Stimulated activated CD4-positive, alpha-beta T cell treated with anti-CD3 and anti-CD28 coated beads, Interleukin-15, amount 100 ng/mL, for 24 hours (primary cell): ENCODE measurements around the gene HAND2.

ENCODE experiments used
- DNase-seq: peaks from one replicate; pipeline ENCODE4 v3.0.0-alpha.2; 2020

HAND2 gene

DNA sequence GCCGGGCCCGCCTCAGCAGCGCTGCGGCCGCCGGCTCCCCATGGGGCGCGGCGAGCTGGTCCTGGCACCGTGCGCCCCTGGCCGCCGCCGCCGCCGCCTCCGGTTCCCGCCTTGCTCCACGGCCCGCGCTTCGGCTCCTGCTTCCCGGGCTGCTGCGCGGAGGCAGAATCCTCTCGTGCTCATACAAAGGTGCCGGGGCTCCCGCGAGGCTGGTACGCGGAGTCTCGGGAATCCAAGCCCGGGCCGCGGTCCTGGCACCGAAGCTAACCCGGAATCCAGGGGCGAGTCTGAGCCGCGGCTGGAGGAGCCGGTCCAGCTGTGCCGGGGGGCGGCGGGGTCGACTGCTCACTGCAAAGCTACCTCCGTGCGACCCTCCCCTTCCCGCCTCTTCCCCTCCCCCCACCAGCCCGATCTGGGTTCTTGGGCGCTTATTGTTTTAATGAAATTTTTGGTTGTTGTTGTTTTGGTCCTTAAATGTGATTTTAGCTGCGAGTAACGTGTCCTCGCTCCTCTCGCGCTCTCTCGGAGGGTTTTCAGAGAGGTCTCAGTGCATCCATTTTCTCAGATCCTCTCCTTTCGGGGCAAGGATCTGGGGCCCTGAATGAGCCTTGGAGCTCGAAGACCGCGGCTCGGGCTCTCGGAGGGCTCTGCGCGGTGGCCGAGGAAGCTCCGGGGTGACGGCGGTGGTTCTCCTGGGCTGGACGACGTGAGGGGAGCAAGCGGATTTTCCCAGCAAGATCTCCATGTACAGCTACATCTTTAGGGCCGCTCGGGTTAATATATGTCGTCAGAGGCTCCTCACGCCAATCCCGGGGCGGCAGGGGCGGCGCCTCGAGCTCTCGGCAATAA, at the start of gene HAND2:
Gene HAND2 (minus strand): TSS at position 753 of the 849 bp plus-strand sequence. CDS start 940 bp downstream, outside the sequence.
- no peak for DNase-seq

DNA sequence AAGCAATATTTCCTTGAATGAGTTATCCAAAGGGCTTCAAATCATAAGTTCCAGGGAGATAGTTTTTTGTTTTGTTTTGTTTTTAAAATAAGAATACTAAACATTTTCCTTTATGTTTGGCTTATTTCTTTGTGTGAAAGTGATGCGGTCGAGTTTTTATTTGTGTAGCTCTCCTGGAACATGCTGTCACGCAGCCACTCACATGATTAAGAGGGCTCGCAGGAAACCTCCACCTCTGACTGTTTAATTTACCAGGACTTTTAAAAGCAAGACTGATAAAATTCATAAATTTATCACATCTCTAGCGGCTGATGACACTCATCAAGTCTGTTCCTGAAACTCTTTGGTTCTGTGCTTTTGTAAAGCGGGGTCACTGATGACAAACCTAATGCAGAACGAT, 48.9 kb upstream of the HAND2 start:
- DNase-seq, result no peak

DNA sequence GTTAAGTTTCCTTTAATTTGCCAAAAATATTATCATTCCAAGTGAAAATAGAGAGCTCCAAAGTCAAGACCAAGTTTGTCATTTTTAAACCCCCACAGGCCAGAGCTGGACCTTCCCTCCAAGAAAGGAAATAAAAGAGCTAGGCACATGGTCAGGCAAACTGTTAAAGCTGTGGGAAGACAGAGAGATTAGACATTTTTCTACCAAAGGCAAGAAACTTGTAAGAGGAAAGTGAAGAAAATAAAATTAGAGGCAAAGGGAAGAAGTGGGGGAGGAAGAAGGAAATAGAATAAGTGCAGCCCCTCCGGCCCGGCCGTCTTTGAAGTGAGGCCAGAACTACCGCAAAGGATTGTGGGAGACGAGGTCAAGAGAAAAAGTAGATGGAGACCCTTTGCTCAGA, 47.9 kb upstream of the HAND2 start:
- no peak for DNase-seq

DNA sequence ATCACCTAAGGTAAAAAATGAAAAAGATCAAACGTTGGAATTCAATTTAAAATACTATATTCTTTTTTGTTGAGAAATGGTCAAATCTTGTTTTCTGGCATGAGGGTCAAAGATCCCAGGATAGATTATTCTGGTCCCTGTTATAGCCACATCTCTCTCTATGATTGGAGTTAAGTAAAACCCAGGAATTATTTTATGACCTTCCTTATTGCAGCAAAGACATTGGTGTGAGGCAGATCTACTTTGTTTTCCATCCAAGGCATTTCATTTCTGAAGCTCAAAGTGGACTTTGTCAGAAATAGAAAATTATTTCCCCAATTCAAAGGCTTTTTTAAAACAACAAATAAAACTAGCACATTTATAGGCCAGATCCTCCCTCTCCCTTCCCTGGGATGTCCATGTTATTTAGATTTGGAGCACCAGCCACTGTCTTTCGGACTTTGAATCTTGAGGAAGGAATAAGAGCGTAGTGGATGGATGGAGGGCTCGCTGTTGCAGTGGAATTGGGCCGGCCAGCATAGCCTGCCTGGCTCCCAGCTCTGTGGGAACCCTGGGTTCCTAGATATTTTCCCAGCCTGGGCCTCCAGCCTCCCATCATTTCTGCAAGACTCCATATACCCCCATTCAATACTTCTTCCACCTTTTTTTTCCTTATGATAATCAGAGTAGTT, 45.6 kb upstream of the HAND2 start:
- no peak for DNase-seq

DNA sequence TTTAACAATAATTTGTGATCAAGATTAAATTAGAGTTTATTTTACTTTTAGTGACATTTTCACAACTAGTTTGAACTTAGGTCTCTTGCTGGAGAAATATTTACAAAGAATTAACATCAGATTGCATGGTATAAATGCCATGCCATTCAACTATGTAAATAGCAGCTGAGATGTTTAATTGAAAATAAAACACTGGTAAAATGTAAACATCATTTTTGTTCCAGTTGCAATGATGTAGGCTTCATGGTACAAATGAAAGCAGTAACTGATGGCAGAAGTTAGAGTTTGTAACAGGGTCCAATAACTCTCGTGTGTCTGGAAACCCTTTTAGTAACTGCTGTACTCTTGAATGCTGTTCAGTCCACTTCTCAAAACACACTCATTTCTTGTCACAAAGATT, 43.7 kb upstream of the HAND2 start:
- no peak for DNase-seq

DNA sequence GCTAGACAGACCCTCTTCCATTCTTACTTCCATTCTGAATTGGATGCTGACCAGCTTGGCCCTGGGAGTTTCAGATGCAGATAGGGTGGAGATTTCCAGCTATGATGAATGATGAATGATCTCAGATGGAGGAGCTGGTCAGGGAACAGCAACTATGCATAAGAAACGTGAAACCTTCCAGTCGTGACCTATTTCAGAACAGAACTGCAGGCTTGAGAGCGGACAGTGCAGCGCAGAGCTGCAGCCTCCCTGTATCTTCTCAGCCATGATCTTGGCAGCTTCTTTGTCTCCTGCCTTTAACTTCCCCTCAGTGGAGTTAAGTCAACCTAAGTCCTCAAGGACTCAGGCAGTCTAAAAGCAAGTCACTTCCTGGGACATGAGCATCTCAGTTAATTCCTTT, 43.3 kb upstream of the HAND2 start:
- DNase-seq, result no peak

DNA sequence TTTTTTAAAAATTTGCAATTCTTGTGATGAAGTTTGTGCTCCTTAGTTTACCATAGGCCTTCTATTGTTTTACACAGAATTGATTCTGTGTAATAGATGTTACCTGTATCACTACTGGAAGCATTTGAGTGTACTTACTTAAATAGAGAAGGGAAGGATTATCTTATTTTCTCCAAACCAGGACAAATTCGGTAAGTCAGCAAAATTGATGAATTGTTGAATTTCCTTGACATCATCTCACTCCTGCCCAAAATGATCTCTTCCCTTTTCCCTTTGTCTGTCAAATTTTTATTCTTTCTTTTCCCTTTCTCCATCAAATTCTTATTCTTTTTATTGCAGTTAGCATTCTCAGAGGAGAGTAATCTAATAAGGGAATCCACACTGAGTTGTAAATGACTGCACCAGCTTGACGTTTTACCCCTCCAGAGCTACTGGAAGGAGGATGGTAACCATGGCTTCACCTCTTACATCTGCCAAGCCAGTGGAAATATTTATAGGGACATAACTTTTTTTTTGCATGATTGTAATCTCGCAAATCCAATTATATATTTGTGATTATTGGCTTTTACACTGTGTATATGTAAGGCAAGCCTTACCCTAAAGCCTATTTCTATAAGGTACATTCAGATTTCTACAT, 42.6 kb upstream of the HAND2 start:
- DNase-seq, result no peak

DNA sequence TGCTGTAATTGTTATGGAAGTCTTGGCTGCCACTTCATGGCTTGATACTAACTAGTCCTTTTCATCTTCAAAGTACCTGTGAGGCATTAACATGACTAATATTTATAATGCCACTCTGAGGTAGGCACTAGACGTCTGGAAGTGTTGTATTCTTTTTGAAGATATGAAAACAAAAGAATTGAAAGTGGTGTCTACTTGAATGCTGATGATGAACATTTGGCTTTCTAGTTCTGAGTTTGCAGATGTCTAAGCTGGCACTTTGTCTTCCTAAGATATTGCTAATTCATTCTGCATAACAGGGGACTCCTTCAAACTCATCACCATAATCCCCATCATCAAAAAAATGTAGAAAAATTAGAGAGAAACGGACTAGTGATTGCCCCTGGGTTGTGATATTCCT, 41.6 kb upstream of the HAND2 start:
- no peak for DNase-seq

DNA sequence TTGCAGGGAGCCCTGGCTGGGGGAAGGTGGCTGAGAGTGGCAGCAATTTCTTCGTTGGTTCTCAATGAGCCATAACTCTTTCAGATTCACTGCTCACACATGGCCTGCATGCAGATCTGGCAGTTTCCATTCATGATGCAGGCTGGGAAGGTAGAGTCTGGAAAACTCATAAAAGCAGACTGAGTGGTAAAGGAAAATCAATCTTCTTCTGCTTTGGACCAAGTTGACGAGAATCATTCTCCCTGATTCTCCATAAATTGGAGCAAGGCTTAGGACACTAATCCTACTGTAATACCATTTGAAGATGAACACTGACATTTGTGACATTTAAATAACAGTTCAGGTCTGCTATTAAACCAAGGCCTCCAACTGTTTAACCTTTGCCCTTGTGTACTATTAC, 35.3 kb upstream of the HAND2 start:
- DNase-seq, result no peak

DNA sequence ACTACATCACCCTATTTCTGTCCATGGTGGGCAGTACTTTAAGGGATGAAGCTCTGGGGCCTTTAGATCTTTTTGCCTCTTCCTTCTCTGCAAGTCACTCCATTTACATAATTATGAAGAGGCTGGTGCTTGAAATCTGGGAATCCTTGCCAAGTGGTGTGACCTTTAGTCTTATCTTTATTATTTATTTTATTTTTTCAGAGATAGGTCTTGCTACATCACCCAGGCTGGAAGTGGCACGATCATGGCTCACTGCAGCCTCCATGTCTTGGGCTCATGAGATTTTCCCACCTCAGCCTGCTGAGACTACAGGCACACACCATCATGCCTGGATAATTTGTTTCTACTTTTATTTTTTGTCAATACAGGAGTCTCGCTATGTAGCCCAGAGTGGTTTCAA, 34.4 kb upstream of the HAND2 start:
- DNase-seq, result no peak

DNA sequence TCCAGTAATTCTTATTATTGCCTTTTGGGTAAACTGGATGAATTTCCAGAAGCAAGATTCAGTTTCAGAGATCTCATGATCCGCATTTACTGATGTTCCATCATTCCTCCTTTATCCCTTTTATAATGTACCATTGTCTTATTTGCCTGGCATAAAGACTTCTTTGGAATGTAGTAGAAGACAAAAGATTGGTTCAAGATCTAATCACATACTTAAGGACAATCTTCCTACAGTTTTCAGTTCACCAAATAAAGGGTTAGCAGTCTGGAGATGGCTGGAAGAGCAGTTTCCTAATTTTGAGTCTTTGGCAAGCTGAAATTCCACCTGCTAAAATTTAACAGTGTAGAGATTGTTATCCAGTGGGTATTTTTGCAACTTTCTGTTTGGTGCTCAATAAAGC, 30.9 kb upstream of the HAND2 start:
- DNase-seq, result no peak

DNA sequence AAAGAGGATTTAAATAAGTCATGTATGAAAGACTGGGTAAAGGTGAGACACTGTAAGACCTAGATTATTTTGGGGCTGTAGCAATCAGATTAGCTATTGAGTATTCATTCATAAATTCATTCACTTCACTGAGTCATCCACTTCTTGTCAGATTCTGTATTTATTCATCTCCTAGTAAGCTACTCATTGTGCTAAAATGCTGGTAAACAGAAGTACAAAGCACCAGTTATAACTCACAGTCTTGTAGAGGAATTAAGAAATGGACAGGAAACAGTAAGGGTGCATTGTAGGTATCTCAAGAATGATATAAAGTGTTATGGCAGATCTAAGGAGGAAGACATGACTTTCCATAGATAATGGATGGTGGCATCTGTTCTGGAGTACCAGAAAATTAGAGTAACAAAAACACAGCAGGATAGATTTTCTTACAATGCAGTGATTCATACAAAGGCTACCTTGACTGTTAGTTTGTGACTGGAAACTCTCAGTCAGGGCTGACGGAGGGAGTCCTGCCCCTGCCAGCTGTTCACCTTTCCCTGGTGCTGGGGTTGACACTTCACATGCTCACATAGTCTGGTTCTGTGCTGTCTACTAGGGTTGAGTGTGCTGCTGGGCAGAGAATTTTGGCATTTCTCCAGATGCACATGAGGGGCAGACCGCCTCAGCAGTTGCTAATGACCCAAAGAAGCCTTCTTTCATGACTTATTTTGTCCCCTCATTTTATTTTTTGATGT, 26.5 kb upstream of the HAND2 start:
- no peak for DNase-seq

DNA sequence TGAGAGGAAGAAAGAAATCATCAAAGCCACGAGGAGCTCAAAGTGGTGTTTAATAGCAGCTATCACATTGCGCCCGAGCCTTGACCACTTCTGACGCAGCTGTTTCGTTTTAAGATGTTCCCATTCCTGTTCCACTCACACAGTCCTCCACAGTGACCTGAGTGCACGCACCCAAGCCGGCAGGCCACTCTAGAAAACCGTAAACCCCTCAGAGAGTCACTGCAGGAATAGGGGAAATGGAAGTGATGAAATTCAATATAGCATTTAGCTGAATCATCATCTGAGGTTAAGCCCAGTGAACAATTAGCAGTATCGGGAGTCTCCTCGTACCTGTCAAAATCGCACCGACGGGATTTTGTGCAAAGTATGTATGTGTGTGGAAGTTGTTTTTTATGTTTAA, 17.9 kb upstream of the HAND2 start:
- no peak for DNase-seq

DNA sequence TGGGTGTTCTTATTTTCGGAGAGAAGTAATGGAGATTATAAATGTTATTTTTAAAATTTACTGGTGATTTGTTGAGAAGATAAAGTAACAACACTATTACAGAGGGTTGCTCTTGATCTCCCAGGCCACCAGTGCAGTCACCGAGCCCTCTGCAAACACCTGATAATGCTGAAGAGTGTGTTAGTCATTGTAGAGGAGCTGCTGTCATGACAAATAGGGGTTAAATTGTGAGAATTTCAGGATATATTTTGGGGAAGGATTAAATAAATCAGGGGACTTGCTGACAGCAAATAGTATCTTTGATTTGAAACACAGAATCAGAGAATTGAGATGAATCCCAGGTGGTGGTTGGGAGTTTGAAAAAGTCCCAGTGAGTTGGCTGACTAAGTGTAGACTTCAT, 16.7 kb upstream of the HAND2 start:
- DNase-seq, result no peak

DNA sequence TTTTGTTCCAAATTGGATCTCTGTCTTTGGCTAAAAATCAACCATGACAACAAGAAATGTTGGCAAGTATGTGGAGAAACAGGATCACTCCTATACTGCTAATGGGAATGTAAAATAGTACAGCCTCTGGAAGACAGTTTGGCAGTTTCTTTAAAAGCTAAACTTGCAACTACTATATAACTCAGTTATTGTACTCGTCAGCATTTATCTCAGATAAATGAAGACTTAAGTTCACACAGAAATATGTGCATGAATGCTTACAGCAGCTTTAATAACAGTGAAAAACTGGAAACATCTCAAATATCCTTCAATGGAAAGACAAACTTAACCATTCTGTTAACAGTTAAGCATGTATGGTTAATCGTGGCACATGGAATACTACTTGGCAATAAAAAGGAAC, 15.4 kb upstream of the HAND2 start:
- no peak for DNase-seq

DNA sequence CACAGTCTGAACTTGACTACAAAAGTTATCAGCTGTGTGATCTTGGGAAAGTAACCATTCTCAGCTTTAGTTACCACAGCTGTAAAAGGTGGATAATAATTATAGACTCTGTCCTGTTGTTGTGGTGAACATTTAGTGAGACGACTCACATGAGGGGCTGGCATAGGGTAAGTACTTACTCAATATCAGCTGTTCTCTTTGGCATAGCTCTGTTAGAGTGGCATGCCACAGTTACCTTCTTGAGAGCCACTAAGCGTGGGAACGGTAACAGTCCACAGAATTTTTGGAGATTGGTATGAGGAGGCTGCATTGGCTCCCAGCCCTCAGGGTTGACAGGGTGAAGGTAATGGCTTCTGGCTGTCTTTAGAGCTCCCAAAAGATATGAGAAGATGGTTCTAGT, 13.2 kb upstream of the HAND2 start:
- no peak for DNase-seq

DNA sequence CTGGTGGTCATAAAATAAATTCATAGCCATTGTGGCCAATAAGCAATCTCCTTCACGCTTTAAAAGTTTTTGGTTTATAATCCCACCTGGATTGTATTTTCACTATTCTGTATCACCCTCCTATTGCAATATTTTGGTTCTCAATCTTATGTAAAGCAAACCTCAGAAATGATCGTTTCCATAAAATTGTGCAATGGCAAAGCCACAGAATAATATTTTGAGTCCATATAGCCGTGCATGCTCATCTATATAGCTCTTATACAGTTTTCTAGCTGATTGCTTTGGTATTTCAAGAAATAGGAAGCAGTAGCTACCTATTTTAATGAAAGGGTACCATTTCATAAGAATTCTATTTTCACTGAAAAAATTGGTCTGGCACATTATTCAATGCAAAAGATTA, 10.0 kb upstream of the HAND2 start:
- DNase-seq, result no peak

DNA sequence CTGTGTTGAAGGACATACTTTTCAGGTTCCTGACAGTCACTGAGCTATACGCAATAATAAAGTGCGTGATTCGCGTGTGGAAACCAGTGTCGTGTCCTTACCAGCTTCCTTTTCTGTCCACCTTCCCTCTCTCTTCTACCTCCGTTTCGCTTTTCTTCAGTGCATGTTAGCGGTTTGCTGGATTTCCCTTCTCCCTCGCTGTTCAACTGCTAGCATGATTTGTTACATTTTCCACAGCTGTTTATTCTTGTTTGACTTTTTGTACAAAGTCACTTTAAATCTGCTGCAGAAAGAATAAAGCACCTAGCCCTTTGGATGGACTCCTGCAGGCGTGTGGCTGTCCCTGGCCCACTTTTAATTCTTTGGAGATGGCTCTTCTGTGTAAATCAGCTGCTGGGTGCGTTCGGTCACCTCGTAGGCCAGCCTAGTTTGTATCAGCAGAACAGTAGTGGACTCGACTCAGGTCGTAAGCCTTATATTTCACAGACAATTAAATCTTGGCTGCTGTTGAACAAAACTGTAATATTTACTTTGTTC, 8.9 kb upstream of the HAND2 start:
- DNase-seq, result no peak

DNA sequence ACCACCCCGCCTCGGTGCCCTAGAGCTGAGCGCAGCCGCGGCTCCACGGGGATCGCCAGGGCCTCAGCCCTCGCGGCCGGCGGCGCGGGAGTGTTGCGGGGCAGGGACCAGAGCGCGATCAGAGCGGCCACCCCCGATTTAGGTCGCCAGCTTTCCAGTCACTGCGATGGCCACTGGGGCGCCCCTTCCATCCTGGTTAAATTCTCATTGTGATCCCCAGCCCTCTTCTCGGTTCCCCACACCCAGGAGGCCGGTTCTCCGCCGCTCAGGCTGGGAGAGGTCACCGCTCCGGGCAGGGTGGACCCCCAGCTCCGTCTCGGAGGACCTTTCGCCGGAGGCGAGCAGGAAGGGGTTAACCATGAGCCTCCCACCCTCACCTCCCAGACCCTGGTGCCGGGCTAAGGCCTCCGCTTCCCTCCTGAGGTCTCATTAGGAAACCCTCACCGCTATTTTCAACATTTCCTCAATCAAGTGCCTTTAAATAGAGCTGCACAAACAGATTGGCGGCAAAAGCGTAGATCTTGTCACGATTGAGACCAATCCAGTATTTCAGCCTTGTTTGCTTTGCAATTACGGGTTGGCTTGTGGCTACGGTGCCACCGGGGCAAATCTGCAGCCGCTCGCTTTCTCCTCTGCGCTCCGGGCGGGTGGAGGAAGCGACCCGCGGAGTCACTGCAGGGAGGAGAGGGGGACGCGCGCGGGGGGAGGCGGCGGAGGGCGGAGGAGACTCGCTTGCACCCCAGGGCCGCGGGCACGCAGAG, 8.3 kb upstream of the HAND2 start:
- no peak for DNase-seq

DNA sequence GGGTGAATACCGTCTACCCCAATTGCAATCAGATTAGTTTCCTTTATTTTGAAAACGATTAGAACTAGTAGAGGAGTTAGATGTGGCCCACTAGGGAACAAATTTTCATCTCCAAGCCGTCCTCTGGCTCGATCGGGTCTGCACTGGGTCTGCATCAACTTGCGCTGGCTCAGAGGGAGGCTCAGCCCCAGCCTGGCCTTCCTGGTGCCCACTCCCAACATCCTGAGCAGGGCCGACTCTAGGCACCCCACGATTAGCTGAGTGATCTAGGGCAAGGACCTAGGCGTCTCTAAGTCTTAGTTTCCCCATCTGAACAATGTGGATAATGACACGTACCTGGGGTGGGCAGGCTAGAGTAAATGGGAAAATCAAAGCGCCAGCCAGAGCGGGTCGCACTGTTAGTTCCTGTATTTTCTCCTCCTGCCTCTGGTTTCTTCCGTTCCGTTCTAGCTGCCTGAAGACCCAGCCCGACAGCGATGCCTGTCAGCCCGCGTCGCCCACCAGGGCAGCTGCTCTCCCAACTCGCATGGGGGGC, 7.7 kb upstream of the HAND2 start:
- no peak for DNase-seq

DNA sequence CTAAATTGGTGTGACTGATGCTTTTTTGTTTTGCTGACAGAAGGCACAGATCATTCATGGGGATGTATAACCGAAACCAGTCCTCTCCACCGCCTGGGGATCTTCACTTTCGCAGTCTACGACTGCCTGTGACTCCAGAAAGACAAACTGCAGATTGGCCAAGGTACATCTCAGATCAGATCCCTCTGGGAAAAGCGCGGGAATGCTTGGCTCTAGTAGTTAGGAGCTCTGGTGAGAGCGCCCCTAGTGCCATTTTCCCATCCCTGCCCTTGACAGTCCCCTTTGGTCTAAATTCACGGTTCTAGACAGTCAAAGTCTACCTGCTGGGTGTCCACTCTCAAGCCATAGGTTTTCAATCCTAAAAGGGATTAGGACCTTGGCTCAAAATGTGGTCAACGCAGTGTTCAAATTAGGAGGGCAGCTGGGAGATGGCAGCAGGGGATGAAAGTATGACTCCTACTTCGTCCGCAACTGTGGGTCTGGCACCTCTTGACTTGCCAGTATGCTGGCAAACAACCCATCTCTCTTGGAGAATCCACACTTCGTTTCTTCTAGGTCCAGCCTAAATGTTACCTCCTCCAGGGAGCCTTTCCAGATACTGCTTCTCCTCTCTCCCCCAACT, 6.9 kb upstream of the HAND2 start:
- DNase-seq, result no peak

DNA sequence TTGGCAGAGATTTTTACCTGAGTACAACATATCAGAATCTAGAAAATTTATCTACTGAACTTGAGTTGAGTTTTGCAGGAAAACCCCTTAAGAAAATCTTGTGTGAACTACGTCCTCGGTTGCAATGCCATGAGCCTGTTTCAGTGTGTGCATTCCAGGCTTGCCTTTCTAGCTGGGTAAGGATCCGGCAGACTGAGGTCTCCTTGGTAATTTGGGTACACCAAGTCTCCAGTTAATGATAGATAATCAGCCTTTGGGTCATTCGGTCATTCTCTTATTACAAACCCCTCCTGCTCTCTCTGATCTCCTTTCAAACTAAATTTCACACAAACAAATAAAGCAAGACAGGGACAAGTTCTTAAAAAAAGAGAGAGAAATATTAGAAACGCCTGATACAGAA, 5.9 kb upstream of the HAND2 start:
- DNase-seq, result no peak
